HCEC 1CT (cell line): ENCODE data around the gene CTNNA3.
"Not testable (repeated sequence)": the region's sequence is repeated elsewhere in the genome, so short reads cannot be mapped to it uniquely, and the experiment has no call there.

Experiments used
- DNase-seq: peaks from one replicate; pipeline ENCODE4 v3.0.0-alpha.2; 2017

The CTNNA3 gene

DNA sequence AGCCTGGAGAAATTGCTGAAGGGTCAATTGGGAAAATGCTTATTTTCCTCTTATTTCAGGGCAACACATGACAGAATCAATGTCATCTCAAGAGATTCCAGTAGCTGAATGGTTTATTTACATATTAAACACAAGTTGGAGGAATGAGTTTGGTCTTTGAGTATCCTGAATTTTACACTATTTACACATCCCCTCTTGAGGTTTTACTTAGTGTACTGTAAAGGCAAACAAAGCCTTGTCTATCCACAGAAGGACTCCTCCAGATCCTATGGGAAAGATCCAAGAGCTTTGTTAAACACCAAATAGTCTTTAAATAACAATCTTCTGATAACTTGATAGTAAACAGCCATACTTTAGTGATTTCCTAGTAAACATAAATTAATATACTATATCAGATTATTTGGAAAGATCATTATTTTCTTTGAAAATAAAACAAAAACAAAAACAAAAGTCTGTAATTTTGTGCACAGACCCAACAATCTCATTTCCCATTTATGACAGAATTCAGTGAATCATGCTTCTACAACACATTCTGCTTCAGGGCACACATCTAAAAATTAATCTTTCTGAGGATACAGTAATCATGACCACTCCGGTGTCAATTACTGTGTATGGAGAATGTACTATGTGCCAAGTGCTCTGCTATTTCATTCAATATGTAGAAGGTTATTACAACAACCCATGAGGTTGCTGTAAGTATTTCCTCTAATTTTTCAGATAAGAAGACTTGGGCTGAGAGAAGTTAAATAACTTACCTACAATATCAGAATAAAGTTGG is 1345.2 kb downstream of the CTNNA3 start:
- DNase-seq: no peak

DNA sequence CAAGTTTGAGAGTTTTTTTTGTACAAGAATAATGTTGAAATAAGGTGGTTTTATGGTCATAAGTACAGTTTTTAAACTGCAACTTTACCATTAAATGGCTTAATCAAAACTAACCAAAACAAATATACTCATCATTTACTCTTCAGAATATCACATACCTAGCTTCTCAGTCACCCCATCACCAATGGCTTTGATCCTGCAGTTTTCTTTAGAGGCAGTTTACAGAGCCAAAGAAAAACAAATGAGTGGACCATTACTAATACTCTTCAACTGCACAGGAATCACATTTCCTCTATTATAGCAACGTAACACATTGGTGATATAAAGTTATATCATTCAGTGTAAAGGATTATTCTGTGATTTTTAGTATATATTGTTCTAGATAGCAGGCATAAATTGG is 1346.3 kb downstream of the CTNNA3 start:
- no peak for DNase-seq

DNA sequence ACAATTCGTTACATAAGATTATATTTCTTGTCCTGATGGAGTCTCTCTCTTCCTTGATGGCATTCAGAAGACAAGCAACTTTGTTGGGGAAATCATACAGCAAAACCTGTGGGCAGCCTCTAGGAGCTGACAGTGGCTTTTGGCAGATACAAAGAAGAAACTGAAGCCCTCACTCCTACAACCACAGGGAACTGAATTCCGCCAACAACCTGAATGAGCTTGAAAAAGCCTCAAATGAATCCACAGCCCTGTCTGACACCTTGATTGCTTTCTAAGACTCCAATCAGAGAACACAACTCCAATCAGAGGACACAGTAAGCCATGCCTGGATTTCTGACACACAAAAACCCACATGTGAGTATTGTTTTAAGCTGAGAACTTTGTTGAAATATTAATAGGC is 1346.9 kb downstream of the CTNNA3 start:
- DNase-seq: no peak

DNA sequence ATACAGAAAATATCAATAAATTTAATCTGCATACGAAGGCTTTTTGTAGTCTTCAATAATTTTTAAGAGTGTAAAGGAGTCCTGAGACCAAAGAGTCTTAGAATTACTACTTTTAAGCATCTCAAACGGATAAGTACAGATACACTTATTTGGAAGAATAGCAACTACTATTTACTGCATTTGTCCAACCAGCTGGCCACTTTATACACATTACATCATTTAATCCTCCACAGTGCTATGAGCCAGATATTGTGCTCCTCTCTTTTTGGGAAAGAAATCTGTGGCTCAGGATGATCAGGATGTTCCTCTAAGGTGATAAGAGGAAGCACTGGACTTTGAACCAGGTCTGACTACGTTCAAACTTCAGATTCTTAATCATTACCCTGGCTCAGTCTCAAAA is 1358.8 kb downstream of the CTNNA3 start:
- no peak for DNase-seq

DNA sequence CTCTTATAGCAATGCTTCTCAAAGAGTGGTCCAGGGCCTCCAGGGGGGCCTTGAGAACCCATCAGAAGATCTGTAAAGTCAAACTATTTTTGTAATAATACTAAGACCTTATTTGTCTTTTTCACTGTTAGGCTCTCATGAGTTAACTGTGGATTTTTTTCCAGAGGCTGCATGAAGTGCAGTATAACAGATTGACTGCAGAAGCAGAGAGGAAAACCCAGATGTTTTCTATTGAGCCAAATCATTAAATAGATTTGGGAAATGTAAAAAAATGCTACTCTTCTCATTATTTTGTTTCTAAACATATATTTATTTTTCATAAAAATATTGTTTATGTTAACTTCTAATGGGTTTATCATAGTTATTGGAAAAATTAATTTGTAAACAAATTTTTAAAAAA is 1359.2 kb downstream of the CTNNA3 start:
- DNase-seq: no peak

DNA sequence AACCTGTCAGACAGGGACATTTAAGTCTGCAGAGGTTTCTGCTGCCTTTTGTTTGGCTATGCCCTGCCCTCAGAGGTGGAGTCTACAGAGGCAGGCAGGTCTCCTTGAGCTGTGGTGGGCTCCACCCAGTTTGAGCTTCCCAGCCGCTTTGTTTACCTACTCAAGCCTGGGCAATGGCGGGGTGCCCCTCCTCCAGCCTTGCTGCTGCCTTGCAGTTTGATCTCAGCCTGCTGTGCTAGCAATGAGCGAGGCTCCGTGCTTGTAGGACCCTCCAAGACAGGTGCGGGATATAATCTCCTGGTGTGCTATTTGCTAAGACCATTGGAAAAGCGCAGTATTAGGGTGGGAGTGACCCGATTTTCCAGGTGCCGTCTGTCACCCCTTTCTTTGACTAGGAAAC is 1360.2 kb downstream of the CTNNA3 start:
- DNase-seq: not testable (repeated sequence)

DNA sequence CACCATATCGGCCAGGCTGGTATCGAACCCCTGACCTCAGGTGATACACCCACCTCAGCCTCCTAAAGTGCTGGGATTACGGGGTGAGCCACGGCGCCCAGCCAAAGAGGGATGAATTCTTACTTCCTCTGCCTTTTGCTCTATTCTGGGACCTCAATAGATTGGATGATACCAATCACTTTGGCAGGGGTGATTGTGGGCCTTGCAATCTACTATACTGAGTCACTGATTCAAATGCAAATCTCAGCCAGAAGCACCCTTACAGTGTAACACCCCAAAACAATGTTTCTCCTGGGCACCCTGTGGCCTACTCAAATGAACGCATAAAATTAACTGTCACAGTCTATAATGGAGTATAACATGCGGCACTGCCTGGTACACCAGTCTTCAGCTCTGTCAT is 1366.8 kb downstream of the CTNNA3 start:
- DNase-seq: no peak

DNA sequence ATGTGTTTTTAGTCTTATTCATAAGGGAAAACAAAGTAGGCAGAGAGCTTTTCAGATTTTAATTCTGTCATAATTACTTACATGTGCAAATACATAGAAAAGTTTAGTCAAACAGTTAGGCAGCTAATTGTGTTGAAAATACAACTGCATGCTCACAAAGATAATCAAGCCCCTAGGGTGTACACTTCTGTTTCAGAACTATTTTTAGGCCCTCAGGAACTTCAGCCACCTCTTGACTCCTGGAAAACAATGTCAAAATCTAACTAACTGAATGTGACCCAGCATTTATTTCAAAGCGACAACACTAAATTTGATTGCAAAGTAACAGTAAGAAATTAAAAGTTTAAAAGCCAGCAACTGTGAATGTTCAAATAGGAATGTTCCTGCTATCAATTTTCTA is 1369.1 kb downstream of the CTNNA3 start:
- no peak for DNase-seq

DNA sequence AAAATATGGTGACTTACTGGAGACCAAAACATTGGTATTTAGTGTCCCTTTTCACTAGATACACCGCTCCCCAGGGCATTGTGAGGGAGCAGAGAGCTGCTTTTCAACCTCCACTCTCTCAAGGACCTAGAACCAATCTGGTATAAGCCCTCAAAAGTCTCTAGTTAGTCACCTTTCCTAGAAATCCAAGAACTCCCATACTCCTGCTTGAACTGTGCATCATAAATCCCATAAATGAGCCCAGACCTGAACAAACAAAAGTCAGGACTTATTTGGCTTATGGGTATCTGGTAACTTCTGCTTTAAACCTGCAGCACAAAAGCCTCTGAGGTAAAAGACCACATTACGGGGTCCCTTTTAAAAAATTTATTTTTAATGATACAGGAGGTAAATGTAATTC is 1373.2 kb downstream of the CTNNA3 start:
- DNase-seq: no peak

DNA sequence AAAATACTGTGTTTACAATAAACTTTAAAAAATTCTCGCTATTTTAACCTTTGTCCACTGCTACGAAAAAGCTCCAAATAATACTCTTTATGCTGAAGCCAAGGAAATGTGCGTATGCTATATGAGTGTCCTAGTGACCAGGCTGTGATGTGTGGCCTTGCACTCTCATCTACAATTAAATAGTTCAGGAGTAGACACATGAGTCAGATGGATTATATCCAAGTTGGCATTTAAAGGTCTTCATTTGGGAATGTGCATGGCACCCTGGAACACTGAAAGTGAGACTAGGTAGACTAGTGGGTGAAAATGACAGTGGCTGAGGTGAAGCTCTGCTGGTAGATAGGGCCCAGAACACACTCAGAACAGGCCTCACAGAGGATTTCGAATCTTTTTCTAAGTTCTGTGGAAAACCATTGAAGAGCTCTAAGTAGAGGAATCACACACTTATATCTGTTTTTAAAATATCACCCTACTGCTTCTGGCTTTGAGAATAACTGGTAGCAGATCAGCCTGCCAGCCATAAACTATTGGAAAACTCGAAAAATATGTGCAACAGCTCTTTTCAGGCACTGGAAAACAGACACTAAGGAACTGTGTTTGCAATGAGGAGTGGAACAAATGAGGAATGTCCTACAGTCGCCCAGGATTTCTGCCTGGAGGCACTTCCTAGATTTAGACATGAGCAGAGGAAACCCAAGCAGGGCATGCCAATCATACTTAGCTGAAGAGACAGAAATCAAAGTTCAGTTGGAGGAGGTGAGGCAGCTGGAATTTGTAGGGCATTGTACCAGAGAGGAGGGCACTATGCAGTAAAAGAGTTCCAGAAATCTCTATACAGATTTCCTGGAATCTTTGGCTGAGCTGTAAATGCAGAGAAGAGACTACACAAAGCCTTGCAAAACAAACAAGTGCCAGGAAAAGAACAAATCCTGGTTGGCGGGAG is 1374.0 kb downstream of the CTNNA3 start:
- no peak for DNase-seq

DNA sequence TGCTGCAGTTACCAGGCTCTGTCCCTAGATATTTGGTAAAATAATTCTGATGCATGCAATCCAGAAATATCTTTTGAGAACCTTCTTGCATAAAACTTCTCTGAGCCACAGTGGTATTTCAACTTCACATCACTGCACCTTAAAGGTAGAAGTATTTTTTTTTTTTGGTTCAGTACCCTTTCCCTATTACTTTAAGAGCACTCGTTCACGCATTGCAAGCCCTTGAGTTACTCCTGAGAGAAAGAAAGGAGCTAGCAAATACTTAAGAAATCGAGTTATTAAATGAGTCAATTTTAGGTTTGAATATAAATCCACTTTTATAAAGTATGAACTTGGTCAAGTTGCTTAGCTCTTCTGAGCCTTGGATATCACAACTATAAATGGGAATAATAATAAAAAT is 1377.2 kb downstream of the CTNNA3 start:
- DNase-seq: no peak

DNA sequence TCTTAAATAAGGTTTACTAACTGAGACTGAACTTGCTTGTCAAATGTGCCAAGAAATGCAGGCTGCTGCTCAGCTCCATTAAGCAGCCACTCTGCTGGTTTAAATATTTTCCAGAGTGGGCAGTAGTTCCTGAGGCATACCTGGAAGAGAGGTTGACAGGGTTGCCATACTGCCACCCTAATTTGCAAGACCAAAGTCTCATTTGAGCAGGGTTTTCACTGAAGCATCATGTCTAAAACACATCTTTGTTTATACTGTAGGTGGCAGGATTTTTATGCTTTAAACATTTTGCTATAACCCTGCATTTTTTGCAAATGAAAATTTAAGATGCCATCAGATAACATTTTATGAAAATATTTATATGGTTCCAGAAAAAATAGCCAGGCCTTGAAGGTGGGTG is 1388.2 kb downstream of the CTNNA3 start:
- DNase-seq: no peak

DNA sequence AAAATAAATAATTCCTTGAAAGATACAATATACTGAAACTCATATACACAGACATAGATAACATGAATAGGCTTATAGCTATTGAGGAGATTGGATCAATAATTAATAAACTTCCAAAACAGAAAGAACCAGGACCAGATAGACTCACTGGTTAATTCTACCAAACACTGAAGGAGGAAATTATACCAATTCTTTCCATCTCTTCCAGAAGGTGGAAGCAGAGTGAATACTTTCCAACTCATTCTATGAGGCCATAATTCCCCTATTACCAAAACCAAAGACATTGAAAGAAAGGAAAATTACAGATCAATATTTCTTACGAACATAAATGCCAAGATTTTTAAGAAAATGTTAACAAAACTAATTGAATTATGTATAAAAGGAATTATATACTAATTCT is 1394.9 kb downstream of the CTNNA3 start:
- DNase-seq: no peak

DNA sequence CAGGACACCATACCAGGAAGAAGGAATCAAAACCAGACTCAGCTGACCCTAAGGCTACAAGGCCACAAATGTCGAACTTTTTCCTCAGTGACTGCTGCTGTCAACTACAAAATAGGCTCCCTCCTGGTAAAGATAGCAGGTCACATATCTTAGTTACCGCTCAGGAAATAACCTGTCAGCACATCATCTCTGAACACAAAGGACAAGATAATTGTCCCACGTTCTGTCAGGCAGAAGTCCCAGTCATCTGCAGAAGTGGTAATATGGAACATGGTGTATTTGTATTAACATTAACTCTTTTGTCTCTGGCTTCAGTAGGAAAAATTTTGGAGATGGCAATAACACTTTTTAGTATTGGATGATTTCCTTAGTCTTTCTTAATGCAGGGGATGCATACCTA is 1400.4 kb downstream of the CTNNA3 start:
- no peak for DNase-seq

DNA sequence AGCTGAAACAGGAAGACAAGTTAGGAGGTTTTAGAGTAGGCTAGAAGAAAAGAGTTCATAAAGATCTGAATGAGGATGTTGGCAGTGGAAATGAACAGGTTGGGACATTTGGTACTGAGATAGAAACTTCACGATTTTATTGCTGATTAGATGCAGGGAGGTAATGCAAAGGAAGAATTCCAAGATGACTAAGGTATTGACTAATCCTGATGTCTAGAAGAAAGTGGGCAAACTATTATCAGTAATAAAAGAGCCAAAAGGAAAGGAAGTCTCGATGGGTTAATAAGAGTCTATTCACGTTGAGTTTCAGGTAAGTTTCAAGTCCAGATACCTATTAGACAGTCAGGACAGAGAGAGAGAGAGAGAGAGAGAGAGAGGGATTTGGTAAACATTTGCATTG is 1401.5 kb downstream of the CTNNA3 start:
- DNase-seq: no peak

DNA sequence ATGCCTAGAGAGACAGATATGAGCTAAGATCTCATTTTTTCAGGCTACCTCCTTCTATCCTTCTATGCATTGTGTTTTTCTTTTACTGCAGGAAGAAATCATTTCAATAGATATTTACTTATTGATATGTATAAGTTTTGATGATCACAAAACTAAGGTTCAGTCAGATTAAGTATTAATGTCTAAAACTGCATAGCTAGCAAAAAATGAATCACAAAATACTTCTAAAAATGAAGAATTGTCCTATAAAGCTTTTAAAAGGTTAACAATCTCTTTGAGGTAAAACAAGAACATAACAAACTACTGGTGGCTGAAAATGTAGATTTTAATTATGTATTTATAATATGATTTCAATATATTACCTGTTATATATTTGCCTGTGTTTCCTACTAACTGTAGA is 1403.1 kb downstream of the CTNNA3 start:
- no peak for DNase-seq

DNA sequence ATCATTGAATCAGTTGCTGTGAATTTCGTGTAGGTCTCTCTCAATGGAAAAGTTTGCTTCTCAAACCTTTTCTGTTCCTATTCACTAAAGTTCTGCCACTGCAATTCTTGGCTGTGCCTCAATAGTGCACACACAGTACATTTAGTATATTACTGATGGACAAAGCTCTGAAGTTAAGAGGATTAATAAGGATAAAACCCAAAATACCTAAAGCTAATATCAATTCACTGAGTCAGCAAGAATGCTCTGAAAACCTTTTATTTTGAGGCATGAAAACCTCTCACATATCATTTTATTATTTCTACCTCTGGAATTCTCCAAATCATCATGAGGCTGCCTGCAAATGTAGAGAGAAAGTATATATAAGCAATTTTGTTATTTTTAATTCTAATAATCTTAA is 1403.5 kb downstream of the CTNNA3 start:
- no peak for DNase-seq

DNA sequence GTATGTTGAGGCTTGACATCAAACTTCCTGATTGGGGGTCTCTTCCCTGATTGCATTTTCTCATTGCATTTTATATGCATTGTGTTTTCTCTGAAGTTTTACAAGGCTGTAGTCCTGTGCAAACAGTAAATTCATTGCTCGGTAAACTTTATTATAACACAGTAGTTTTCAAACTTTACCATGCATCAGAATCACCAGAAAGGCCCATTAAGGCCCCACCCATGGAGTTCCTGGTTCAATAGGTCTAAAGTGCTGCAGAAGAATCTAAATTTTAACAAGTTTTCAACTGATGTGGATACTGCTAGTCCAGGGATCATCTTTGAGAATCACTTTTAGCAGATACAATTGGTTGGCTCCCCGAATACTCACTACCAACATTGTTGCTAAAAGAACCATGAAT is 1404.9 kb downstream of the CTNNA3 start:
- DNase-seq: no peak

DNA sequence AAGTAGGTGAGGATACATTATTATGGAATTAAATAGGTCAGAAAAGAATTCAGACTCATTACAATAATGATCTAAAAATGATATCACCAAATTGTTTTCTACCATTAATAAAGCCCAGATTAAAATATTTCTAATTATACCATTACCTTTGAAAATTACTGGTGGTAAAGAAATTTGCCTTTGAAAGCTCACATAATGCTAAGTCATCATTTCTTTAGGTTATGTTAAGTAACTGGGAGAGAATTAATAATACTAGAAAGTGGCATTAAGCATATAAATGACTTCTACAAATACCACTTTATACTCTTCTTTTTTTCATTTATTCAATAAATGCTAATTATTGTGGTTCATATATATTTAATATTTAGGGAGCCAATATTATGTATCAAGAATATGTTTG is 1411.4 kb downstream of the CTNNA3 start:
- no peak for DNase-seq

DNA sequence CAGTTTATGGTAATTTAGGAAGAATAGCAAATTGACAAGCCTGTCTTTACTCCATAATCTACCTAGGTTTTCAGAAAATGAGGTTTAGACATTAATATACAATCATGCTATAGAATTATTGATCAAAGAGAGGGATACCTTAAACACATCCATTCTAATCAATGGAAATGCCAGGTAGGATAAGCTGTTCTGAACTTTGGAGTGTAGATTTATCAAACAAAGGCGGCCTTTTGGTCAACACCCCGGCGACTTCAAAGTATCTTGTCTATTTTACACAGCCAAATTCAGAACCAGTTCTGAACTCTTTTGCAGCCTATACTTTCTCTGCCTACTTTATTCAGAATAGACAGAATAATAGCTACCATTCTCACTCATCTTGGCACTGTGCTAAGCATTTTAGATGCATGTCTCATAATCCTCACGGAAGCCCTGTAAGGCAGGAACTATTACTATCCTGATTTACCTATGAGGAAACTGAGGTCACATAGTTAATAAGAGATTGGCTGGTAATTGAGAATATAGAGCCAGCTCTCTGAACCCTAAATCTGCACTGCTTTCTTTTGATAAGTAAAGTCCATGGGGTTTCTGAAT is 1412.0 kb downstream of the CTNNA3 start:
- DNase-seq: no peak

DNA sequence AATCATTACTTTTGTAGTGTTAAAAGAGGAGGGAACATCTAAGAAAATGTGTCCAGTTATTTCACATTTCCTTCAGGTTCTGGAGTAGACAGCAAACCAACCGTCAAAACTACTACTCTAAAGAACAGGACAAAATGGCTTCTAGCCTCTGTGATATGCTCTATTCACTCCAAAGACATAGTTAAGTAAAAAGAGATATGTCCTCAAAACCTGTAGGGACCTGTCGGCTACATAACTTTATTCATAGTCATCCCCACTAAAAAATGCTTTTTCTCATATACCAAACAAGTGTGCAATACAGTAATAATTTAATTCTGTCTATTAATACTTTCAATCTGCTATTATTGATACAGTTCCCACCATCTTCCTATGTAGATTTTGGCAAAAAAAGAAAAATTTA is 1412.9 kb downstream of the CTNNA3 start:
- no peak for DNase-seq

DNA sequence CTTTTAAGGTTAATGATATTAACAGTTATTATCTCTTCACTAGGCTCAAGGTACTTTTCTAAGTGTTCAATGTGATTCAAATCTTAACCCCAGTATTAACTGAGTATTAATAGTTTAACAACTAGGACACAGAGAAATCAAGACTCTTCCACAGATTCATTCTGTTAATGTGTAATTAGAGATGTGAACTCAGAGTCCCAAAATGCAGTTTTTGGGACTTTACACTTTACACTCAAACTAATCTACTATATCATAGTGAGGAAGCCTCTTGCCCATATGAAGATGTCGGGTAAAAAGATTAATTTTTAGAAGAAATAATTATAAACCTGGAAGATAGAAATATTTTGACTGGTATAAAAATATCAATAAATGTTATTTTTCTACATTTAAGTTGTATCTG is 1414.7 kb downstream of the CTNNA3 start:
- no peak for DNase-seq

DNA sequence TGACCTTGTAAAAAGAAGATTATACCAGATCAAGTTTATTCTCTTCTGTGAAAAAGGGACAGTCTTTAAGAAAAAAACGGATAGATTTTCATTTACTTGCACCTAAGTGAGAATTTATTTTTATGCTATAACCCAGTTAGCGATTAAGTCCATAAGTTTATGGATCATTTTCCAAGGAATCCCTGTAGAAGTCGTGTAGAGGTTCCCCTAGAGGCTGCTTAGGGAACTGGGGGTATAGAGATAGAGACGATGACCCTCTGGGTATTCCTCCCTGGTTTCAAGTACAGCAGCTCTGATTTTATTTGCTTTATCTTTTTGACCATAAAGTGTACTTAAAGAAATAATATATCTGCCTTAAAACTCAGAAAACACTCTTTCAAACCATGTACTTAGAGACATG is 1418.5 kb downstream of the CTNNA3 start:
- no peak for DNase-seq

DNA sequence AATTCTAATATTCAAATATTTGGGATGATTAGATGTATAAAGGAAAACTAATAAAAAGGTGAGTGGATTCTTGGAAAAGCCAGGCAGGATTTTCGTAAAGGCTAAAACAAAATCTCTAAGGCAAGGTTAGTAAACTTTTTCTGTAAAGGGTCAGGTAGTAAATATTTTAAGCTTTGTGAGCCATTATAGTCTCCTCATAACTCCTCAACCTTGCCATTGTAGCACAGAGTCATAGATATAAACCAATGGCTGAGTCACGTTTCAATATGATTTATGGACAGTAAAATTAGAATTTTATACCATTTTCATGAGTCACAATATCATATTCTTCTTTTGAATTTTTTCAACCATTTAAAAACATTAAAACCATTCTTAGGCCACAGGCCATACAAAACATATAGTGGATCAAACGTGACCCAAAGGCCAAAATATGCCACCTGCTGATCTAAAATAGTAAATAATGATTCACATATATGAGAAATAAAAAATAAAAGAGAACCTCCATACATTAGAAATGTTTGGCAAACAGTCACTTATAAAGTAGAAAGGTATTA is 1422.0 kb downstream of the CTNNA3 start:
- no peak for DNase-seq
